ENCODE measurements around the gene LRRC47.
"Not testable (repeated sequence)": the region's sequence is repeated elsewhere in the genome, so short reads cannot be mapped to it uniquely, and the experiment has no call there.

The LRRC47 gene

DNA sequence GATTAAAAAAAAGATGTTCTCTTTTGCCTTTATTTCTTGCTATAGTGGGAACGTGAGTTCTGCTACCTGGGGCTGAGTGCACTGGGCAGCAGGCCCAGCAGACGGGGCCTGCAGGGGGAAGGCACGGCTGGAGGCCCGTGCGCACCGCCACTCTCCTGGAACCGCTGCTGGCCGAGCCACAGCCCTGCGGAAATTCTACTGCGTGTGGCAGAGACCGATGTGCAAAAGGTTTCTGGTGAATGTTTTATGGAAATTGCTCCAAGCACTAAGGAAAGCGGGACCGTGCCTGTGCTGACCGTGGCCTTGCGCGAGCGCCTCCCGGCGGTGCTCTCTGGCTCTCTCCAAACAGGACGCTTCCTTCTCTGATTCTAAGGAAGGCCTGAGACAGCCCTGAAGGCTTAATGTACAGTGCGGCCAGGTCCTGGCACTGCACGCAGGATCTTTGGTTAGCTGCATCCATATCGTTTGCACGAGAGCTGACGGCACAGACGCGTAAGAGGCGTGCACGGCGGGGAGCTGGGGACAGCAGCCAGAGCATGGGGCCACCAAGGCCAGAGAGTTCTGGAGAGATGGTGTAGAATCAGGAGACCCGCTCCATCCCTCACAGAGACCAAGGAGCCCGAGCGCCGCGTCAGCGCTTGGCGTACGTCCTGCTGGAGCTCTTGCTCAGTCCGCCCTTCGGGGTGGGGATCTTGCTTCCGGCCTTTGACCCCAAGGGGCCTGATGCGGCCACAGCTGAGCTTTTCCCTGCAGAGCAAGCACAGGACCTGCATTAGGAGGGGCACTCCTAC lies 18.7 kb upstream of the LRRC47 start:
- DNase-seq, result no peak

DNA sequence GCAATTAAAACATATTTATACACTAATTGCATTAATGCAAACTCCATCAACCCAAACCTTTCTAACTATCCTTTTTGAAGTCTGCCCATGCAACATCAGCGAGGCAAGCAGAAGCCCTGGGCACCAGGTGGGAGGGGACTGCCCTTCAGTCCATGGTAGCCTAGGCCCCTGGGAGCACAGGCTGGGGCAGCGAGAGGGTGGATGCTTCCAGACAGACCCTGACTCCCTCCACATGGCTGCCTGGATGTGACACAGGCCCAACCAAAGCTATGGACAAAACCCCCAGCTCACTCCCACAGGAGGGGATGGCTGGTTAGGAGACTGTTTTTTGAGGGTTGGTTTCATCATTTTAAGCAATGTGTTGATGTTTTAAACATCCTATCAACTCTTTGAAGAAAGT lies 17.8 kb upstream of the LRRC47 start:
- DNase-seq, result no peak

DNA sequence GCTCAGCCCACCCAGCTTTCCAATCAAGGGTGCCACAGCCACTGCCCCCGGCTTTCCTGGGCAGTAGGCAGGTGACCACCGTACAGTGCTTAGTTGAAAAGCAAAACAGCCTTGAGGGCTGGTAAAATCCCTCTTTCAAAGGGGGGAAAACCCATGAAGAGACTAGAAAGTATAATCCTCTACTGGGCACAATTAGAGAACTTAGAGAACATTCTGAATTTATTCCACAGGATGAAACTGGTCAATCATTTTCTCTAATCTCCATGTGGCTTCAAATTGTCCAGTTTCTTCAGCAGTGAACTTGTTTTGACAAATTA lies 15.3 kb upstream of the LRRC47 start:
- DNase-seq, result no peak

DNA sequence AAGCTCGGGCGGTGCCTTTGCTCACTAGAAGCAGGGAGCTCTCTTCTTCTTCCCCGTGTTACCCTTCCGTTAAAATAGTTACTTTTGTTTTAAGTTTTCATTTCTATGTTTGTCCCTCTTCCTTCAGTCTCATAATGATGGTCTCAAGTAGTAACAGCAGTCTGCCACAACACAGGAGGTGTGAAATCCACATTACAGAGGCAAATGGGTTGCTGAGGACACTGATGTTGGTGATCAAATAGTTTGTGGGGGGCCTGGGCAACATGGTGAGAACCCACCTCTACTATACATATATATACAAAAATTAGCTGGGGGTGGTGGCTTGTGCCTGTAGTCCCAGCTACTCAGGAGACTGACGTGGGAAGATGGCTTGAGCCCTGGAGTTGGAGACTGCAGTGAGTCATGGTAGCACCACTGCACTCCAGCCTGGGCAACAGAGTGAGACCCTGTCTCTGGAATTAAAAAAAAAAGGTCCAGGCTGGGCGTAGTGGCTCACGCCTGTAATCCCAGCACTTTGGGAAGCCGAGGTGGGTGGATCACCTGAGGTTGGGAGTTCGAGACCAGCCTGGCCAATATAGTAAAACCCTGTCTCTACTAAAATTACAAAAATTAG lies 14.0 kb upstream of the LRRC47 start:
- not testable (repeated sequence) for DNase-seq

DNA sequence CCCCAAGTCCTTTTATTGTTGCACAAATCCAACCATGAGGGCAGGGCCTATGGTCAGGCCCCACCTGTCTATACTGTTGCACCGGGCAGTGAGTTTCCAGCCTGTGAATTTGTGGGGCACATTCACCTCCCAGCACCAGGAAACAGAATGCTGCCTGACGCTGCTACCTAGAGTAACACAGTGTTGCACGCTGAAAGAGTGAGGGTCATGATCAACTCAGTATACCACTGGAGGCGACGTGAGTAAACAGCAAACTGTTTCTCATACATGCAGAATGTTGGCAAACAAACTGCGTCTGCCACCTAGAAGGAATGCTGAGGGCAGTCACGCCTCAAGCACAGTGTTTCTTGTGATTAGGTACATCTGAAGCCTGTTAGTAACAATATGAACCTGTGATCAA lies 13.4 kb upstream of the LRRC47 start:
- no peak for DNase-seq

DNA sequence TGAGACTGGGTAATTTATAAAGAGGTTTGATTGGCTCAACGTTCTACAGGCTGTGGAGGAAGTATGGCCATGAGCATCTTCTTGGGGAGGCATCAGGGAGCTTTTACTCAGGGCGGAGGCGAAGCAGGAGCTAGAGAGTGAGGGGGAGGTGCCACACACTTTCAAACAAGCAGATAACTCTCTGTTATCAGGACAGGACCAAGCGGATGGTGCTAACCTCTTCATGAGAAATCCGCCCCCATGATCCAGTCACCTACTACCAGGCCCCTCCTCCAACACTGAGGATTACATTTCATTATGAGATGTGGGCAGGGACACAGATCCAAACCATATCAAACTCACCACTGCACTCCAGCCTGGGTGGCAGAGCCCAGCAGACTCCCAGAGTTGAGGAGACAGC lies 11.5 kb upstream of the LRRC47 start:
- no peak for DNase-seq

DNA sequence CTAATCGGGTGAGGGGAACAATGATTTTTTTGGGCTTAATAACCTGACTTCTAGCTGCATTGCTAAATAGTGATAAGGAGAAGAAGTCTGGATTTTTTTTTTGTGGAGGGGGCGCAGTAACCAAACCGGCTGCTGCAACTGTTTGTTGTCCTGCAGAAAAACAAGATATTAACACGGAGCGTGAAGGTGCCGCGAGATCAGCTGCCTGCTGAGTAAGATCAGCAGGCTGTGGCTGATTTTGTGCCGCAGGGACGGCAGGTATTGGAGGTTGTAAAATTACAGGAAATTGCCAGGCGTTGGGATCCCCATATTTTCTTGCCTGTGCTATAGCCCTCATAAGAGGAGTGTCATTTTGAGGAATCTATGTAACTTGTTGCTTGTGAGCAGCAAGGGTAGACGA lies 8.7 kb upstream of the LRRC47 start:
- DNase-seq, result no peak

DNA sequence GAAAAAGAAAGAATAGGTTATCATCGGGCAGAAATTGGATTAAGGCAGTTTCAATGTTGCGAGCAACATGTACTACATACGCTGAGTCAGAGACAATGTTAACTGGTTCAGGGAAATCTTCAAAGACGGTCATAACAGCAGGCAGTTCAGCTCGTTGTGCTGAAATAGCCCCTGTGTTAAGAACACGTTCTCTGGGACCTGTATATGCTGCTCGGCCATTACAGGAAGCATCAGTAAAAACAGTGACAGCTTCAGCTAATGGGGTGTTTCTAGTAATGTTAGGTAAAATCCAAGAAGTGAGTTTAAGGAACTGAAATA lies 8.3 kb upstream of the LRRC47 start:
- not testable (repeated sequence) for DNase-seq

DNA sequence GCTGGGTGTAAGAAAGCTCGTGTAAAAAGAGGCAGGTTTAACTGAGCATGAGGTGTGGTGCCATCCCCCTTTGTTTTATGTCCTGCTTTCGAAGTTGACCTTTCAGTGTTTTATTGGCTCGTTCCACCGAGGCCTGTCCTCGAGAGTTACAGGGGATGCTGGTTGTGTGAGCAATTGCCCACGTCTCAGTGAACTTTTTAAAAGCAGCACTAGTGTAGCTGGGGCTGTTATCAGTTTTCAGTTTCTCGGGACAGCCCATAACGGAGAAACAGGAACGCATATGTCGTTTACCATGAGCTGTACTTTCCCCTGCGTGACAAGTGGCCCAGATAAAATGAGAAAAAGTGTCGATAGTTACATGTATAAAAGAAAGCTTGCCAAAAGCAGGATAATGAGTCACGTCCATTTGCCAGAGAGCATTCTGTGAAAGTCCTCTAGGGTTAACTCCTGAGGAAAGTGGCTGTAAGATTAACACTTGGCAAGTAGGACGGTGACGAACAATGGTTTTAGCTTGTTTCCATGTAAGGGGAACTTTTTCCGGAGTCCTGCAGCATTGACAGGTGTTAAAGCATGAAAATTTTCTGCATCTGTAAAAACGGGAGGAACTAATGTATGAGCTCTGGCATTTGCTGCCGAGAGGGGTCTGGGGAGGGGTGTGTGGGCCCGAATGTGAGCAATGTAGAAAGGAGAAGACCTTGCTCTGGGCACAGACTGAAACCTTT lies 7.8 kb upstream of the LRRC47 start:
- DNase-seq, result no peak

DNA sequence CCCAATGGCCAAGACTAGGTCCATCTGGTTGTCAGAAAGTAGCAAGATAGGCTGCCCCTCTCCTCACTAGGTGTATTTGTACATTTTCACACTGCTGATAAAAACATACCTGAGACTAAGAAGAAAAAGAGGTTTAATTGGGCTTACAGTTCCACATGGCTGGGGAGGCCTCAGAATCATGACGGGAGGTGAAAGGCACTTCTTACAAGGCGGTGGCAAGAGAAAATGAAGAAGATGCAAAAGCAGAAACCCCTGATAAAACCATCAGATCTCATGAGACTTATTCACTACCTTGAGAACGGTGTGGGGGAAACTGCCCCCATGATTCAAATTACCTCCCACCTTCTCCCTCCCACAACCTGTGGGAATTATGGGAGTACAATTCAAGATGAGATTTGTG lies 4.5 kb upstream of the LRRC47 start:
- DNase-seq, result not testable (repeated sequence)

DNA sequence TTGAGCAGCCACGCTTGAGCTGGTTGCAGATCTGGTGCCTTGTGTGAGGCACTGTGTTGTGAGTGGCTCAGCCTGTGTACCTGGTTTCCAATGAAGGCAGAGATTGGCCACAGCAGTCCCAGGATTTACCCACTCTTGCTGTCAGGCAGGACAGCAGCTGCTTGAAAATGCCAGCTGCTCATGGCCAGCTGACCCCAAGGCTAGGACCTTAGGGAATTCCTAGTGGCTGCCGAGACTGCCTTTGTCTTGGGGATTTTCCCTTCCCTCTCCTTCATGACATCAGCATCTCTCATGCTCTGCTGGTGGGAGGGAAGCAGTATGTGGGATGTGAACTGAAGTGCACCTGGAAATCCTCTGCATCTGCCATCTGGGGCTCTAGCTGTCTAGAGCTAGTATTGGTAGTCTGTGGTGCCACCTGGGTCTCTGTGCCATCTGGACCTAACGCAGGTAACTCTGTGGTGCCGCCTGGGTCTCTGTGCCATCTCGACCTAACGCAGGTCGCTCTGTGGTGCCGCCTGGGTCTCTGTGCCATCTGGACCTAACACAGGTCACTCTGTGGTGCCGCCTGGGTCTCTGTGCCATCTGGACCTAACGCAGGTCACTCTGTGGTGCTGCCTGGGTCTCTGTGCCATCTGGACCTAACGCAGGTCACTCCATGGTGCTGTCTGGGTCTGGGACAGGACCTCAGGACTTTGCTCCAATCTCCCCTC lies 3.8 kb upstream of the LRRC47 start:
- DNase-seq, result no peak

DNA sequence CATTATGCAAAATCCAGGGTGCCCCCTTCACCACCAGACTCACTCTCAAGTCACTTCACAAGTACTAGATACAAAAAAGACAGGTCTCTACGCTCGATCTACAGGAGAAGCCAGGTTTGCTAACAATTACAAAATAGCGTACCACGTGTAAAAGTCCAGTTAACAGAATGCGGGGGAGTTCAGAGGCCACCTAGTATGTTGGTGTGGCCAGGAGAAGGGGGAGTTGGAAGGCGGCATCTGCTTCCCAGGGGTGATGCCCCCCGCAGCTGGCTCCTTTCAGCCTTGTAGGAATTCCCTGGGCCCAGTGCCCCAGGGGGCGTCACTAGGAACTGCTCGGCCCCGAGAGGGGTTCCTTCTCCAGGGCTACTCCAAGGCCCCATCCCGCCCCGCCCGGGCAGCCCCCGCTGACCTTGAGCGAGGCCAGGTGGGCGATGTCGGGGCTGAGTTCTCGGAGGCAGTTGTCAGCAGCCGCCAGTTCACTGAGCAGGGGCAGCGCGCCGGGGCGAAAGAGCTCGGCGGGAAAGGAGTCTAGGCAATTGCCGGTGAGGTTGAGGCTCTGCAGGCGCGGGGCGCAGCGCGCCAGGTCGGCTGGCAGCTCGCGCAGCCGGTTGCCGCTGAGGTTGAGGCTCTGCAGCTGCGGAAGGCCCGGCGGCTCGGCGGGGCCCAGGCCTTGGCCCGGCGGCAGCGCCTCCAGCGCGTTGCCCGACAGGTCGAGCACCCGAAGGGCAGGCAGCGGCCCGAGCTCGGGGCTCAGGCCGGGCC lies 664 bp downstream of the LRRC47 start:
- no peak for DNase-seq

DNA sequence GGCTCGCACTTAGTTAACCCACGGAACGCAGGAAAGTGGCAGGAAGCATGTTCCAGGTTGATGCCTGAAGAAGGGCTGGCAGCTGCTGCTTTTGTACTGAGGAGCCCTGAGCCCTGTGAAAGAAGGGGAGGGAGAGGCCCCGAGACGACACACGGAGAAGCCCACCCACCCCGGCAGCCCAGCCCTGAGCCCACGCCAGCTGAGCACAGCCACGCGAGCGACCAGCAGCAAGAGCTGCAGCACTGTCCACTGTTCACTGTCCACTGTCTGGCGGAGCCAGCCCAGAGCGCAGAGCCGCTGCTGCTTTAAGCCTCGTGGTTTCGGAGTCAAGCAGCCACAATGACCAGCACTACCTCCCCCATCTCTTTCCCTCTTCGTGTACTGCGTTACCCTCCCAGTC lies 5.3 kb downstream of the LRRC47 start:
- no peak for DNase-seq

DNA sequence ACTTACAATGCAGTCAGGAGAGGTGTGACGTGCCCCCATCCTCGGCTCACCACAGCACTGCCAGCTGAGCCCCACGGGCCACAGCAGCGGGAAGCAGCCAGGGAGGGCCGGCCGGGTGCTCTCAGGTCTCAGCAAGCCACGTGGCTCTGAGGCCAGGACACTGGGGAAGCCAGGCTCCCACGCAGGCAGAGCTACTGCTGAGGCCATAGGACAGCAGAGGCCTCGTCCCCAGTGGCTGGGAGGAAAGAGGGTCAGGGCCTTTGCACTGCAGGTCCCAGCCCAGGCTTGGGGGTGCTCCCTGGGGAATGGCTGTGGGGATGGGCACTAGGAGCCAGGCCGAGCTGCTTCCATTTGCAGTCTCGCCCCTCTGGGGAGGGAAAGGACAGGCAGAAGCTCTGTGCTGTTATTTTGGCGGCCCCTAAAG lies 5.8 kb downstream of the LRRC47 start:
- no peak for DNase-seq

DNA sequence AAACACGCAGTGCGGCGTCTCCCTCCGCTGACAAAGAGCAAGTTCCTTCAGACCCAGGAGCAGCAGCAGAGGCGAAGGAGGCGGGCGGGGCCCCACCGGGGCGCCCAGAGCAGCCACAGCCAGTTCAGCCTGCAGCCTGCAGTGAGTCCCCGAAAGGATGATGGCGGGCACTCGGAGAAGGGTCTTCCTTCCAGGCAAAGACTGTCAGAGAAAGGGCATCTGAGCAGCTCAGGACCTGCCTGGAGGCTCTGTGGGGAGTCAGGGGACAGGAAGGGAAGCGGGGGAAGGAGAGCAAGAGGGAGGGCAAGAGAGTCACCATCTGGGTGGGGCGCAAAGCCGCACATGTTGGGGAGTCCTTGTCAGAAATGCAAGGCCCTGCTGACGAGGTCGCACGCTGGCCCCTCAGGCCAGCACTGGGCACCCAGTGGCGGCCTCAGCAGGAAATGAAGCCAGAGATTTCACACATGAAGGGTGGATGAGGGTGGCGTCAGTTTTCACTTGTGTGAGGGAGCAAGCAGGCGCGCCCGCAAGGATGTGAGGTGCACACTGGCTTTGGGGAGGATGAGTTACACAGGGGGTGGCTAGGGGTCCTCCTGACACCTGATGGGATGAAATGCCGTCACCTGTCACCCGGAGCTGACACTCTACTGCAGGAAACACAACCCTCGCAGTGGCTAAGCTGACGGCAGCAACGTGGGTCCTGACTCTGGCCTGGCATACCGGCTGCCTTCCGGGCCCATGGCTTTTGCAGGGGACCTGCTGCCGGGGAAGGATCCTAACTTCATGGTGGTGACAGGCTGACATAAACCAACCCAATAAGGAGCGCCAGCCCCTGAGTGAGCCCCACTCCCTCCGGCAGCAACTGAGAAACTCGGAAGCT lies 6.6 kb downstream of the LRRC47 start:
- DNase-seq, result no peak

DNA sequence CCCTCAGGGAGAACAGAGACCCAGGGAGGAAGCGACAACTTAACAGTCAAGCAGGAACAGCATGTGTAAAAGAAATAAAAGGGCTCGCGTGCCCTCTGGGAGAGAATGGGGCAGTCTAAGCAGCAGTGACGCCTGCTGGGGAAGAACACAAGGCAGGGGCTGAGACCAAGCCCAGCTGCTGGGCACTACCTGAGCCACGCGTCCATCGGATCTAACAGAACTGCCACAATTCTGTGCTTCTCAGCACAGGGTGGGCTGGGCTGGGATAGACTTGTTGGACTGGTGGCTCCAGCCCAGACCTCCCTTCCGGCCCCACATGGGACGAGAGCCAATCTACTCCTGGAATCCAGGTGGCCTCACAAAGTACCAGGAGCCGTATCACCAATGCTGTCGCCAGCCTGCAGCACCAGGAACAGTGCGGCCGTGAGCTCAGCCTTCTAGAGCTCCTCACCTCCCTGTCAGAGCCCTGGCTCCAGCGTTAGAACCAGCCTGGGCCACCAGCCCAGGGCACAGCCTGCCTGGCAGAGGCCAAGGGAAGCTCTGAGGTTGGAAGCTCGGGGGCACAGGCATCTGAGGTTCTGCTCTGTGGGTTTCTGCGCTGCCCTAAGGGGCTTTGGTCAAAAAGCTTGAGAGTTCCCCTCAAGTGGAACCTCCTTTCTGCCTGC lies 7.4 kb downstream of the LRRC47 start:
- DNase-seq, result no peak

DNA sequence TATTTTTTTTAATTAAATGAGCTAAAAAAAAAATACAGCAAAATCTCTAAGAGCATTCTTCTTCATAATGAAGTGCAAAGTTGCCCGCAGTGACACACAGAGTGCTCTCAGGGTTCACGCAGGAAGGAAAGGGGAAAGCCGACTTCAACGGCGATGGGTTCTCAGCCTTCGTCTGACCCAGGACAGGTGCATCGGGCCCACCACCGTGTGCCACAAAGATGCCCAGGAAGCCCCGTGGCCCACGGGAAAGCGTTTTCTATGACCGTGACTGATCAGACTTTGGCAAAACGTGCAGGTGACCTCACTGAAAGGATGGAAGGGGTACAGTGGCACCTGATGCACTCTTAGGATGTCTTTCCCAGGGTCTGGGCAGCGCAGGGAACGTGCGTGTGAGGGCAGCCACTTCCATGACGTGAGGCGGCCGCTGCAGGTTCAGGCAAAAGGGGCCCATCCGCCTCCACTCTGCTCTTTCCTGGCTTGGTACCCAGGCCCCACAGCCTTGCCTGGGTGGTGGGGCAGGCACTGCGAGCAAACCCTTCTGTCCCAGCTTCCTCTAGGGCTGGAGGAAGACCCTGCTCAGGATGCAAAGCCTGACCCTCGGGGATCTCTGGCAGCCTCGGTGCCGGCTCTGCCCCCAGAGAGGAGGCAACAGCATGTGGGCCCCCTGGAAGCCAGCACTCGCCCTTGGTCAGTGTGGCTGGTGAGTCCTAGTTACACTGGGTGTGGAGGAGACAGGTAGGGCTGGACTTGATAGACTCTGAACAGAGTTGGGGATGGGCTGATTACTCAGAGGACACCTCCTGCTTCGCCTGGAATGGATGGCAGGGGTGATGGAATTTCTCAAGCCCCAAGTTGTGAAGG lies 8.3 kb downstream of the LRRC47 start:
- no peak for DNase-seq

DNA sequence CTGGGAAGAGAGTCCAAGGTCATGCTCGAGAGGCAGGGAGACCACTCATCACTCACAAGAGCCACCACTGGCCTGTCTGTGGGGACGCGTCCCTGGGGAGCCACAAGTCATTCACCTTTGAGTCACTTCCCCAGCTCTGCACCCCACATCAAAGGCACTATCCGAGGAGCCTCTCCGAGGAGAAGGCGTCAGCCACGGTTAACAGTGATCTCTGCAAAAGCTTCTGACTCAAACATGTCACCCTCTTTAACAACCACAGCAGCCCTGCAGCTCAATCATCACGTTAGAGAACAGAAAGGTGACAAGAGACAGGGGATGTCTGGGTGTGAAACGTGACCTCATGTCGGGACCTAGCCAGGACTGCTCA lies 9.0 kb downstream of the LRRC47 start:
- DNase-seq, result no peak

DNA sequence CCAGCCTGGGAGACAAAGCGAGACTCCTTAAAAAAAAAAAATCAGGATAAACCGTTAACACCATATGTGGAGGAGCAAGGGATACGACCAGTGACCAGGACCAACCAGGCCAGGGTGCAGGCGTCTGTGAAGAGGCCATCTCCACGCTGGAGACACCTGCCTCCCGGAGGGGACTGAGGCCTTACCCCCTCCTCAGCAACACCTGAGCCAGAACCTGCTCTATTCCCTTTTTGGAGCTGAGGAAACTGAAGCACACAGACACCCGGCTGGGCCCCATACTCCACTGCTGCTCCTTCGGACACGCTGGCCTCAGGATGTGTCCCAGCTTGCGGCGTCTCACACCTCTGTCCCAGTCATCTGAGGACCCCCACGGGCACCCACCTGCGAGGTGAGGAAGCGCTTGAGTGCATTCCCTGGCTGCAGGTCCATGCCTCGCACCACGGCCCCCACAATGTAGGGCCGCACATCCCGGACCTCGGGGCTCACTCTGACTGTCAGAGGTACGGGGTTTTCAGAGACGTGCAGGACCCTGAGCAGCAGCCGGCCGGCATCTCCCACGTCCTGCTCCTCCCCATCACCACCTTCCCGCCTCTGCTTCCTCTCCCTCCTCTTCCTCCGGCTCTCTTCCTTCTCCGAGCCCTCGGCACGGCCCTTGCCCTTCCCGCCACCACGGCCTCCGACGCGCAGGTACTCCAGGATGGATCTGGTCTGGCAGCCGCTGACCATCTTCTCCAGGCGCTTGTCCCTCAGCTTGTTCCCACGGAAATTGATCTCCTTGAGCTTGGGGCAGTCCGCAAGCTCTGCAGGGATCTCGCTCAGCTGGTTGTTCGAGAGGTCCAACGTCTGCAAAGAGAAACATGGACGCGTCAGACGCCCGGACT lies 9.6 kb downstream of the LRRC47 start:
- DNase-seq, result no peak

All from NCI-H446 treated with DMSO at 0.1 percent for 48 hours (cell line).